Naive thymus-derived CD4-positive, alpha-beta T cell (primary cell): ENCODE data around the gene YPEL3. TPM values are rescaled to one million over a fixed set of nuclear protein-coding genes. Genes with fewer than 3 reads are reported as not detected.

Source experiments
- ATAC-seq: fragments of 150-1000 bp; cut with Tn5 transposase; 2 replicates; pipeline ENCODE4 v1.10.0; 2021; ENCODE audit warnings: mild to moderate bottlenecking, moderate library complexity
- CTCF ChIA-PET: fragments of 350-600 bp; sonication (Branson Sonifier 250); formaldehyde crosslinking; loops from one replicate; lab custom pipeline; 2021; ENCODE audit warnings: antibody characterized with exemption; lab: Charles Lee
- POLR2A ChIA-PET: fragments of 350-600 bp; sonication (Branson Sonifier 250); formaldehyde crosslinking; loops from one replicate; lab custom pipeline; 2021; ENCODE audit warnings: antibody characterized with exemption, inconsistent platforms; lab: Charles Lee
- DNase-seq, 9 donors: peaks; one replicate each; pipeline versions ENCODE4 v3.0.0 to v3.0.0-alpha.2; 2020 to 2022; ENCODE audit warnings: mixed read lengths in 1 of 9
- H3K27ac ChIP-seq: one replicate; pipeline ENCODE4 v1.7.0; 2013; ENCODE audit warnings: mild to moderate bottlenecking, low read depth, low read length, moderate library complexity
- H3K27me3 ChIP-seq, 2 donors: one replicate each; pipeline ENCODE4 v1.7.0; 2013; ENCODE audit warnings: low read length in 2 of 2, mild to moderate bottlenecking in 2 of 2, moderate library complexity in 2 of 2; ENCODE audit not compliant: control insufficient read depth in 2 of 2, insufficient read depth in 2 of 2
- H3K36me3 ChIP-seq, 3 experiments: 1 replicate in 2 of 3; 2 replicates in 1 of 3; pipeline ENCODE4 v1.7.0; 2013; ENCODE audit warnings: low read length in 3 of 3, mild to moderate bottlenecking in 3 of 3, moderate library complexity in 1 of 3; ENCODE audit not compliant: insufficient read depth in 3 of 3, control insufficient read depth in 2 of 3
- H3K4me1 ChIP-seq, 2 donors: one replicate each; pipeline ENCODE4 v1.7.0; 2013; ENCODE audit warnings: low read length in 2 of 2, mild to moderate bottlenecking in 2 of 2, moderate library complexity in 1 of 2; ENCODE audit not compliant: control insufficient read depth in 2 of 2, insufficient read depth in 2 of 2
- H3K4me3 ChIP-seq: 2 replicates; pipeline ENCODE4 v1.7.0; 2013; ENCODE audit warnings: mild to moderate bottlenecking, low read length
- H3K9me3 ChIP-seq, 3 experiments: 1 replicate in 2 of 3; 2 replicates in 1 of 3; pipeline ENCODE4 v1.7.0; 2013; ENCODE audit warnings: low read length in 3 of 3; ENCODE audit not compliant: control insufficient read depth in 2 of 3
- H3K27ac Mint-ChIP-seq, 9 donors: one replicate each; pipeline ENCODE4 v1.8.0; 2020 to 2022; ENCODE audit warnings: mixed read lengths in 9 of 9, mild to moderate bottlenecking in 8 of 9, moderate library complexity in 5 of 9, inconsistent platforms in 2 of 9
- H3K27me3 Mint-ChIP-seq, 5 donors: one replicate each; pipeline ENCODE4 v1.8.0; 2021 to 2022; ENCODE audit warnings: mixed read lengths in 5 of 5, mild to moderate bottlenecking in 1 of 5
- H3K36me3 Mint-ChIP-seq, 5 donors: one replicate each; pipeline ENCODE4 v1.8.0; 2020 to 2022; ENCODE audit warnings: mixed read lengths in 5 of 5, mild to moderate bottlenecking in 3 of 5, inconsistent platforms in 1 of 5
- H3K4me1 Mint-ChIP-seq, 7 donors: one replicate each; pipeline ENCODE4 v1.8.0; 2020 to 2022; ENCODE audit warnings: mixed read lengths in 7 of 7, mild to moderate bottlenecking in 3 of 7, inconsistent platforms in 1 of 7
- H3K4me3 Mint-ChIP-seq, 10 donors: one replicate each; pipeline ENCODE4 v1.8.0; 2020 to 2022; ENCODE audit warnings: mild to moderate bottlenecking in 10 of 10, mixed read lengths in 10 of 10, moderate library complexity in 6 of 10, inconsistent platforms in 2 of 10
- H3K9me3 Mint-ChIP-seq, 11 donors: one replicate each; pipeline ENCODE4 v1.8.0; 2020 to 2022; ENCODE audit warnings: mixed read lengths in 11 of 11, mild to moderate bottlenecking in 4 of 11, inconsistent platforms in 1 of 11, moderate library complexity in 1 of 11
- intact Hi-C, 2 donors: fragments of 100-400 bp; cut with micrococcal nuclease; formaldehyde crosslinking; loops; one replicate each; pipeline ENCODE4 v1.15.1; 2023
- polyA plus RNA-seq, 2 donors: library from polyadenylated mRNA; unstranded; fragments of 300-500 nt; fragmentation: Illumina TruSeq; gene quantifications; one replicate each; pipeline ENCODE4 v1.2.3, GENCODE V29; 2021
- total RNA-seq, 6 experiments: library from RNA in 5 of 6; stranded (reverse) in 5 of 6; gene quantifications; 1 replicate in 5 of 6; 2 replicates in 1 of 6; pipeline ENCODE4 v1.2.3 and lab custom pipeline; 2021 to 2026

The YPEL3 gene
- total and polyA plus RNA-seq, 7 experiments from 2014 or later = 50.5 to 308 (median 242) TPM

- peak overlapping the region; percentile 41 to 99 (median 95) for H3K4me3 Mint-ChIP-seq
- Histone ChIP-seq H3K9me3 (no peaks in the 10 kb centered on the region), H3K27ac (peak overlapping the region; percentile 85), H3K4me1 (peaks cover 20 to 21% of the 10 kb centered on the region in 2 donors), H3K4me3 (no peak overlapping the region), H3K36me3 (peaks cover 5 to 58% (median 18%) of the 10 kb centered on the region in 3 experiments), H3K27me3 (no peaks in the 10 kb centered on the region)
- H3K36me3 Mint-ChIP-seq = peaks cover 0 to 35% (median 5%) of the 10 kb centered on the region in 5 donors
- ChIA-PET POLR2A (interaction anchor here (3.7 to 10.7 kb wide), 3 partner anchors 12 to 108 kb away, joined by 31 to 177 read pairs (median 83); partner anchors contain the start of genes ALDOA, CORO1A, TBX6 and YPEL3), CTCF (interaction anchor here (3.8 kb wide), 1 partner anchor 14 kb away, joined by 18 read pairs; the partner anchor contains the start of gene TBX6)
- peak overlapping the region; percentile 78 to 98 (median 92) for H3K27ac Mint-ChIP-seq
- intact Hi-C loops = no loop called here
- no peak for ATAC-seq
- H3K27me3 Mint-ChIP-seq = peaks cover 0 to 2% (median 0%) of the 10 kb centered on the region in 5 donors
- no peaks in the 10 kb centered on the region for H3K9me3 Mint-ChIP-seq
- H3K4me1 Mint-ChIP-seq = peaks cover 29 to 51% (median 39%) of the 10 kb centered on the region in 7 donors
- DNase-seq = no peak
Measured at GRCh38 chr16:30077656-30078055, 18.4 kb downstream of the YPEL3 start.

GRCh38 chr16:30076276-30076791, 19.7 kb downstream of the YPEL3 start:
- H3K4me3 ChIP-seq = peak overlapping the region; percentile 75
- peak overlapping the region; percentile 85 to 98 (median 94) for H3K27ac Mint-ChIP-seq
- H3K36me3 ChIP-seq = peaks cover 0 to 60% (median 10%) of the 10 kb centered on the region in 3 experiments
- H3K4me1 Mint-ChIP-seq = peaks cover 23 to 59% (median 41%) of the 10 kb centered on the region in 7 donors
- H3K9me3 ChIP-seq = no peaks in the 10 kb centered on the region
- ChIA-PET POLR2A (interaction anchor here (0.5 to 10.7 kb wide), 13 partner anchors 9 to 475 kb away, joined by 3 to 177 read pairs (median 4); partner anchors contain the start of genes ALDOA, CORO1A, TAOK2 and TBX6), CTCF (interaction anchor here (3.8 kb wide), 1 partner anchor 15 kb away, joined by 18 read pairs; the partner anchor contains the start of gene TBX6)
- peaks cover 20 to 21% of the 10 kb centered on the region in 2 donors for H3K4me1 ChIP-seq
- H3K4me3 Mint-ChIP-seq = peak overlapping the region; percentile 90 to 99 (median 95)
- H3K9me3 Mint-ChIP-seq = no peaks in the 10 kb centered on the region
- no peaks in the 10 kb centered on the region for H3K27me3 ChIP-seq
- intact Hi-C loops = loop anchor here in 1 of 2 donors (1.0 kb wide), 1 partner anchor 16 kb away; no protein-coding TSS in a partner anchor
- H3K36me3 Mint-ChIP-seq = peaks cover 0 to 29% (median 4%) of the 10 kb centered on the region in 5 donors
- peak in 3 of 9 donors; percentile 17 to 26 (median 23) for DNase-seq
- peaks cover 0 to 2% (median 0%) of the 10 kb centered on the region in 5 donors for H3K27me3 Mint-ChIP-seq
- peak; percentile 42 for ATAC-seq
- peak overlapping the region; percentile 85 for H3K27ac ChIP-seq

GRCh38 chr16:30075503-30076275, 20.3 kb downstream of the YPEL3 start, which contains the start of gene PPP4C:
Gene PPP4C (plus strand): TSS chr16:30075994. CDS start chr16:30076378, 384 bp downstream.
- peak within 1 kb of the TSS; percentile 85 for H3K27ac ChIP-seq
- POLR2A ChIA-PET = interaction anchor here (0.5 to 10.7 kb wide), 13 partner anchors 10 to 475 kb away, joined by 3 to 177 read pairs (median 4); partner anchors contain the start of genes ALDOA, CORO1A, DCTPP1 and TAOK2
- Mint-ChIP-seq H3K9me3 (no peaks in the 10 kb centered on the region), H3K4me1 (peaks cover 23 to 59% (median 41%) of the 10 kb centered on the region in 7 donors), H3K36me3 (peaks cover 0 to 30% (median 4%) of the 10 kb centered on the region in 5 donors), H3K4me3 (peak within 1 kb of the TSS; percentile 90 to 99 (median 95)), H3K27ac (peak within 1 kb of the TSS; percentile 92 to 98 (median 96)), H3K27me3 (peaks cover 0 to 2% (median 0%) of the 10 kb centered on the region in 5 donors)
- H3K9me3 ChIP-seq = no peaks in the 10 kb centered on the region
- no peaks in the 10 kb centered on the region for H3K27me3 ChIP-seq
- H3K4me3 ChIP-seq = peak within 1 kb of the TSS; percentile 75
- DNase-seq = peak; percentile 82 to 92 (median 89)
- peaks cover 0 to 60% (median 4%) of the 10 kb centered on the region in 3 experiments for H3K36me3 ChIP-seq
- intact Hi-C loops = loop anchor here (1.0 kb wide), 4 partner anchors 10 to 21 kb away; partner anchors contain the start of genes ALDOA (in 2 of the 2) and YPEL3 (in 1 of the 2)
- peak; percentile 94 for ATAC-seq
- H3K4me1 ChIP-seq = peaks cover 20 to 21% of the 10 kb centered on the region in 2 donors
- CTCF ChIA-PET = interaction anchor here (0.7 to 3.8 kb wide), 3 partner anchors 12 to 388 kb away, joined by 3 to 18 read pairs (median 4); partner anchors contain the start of gene TBX6

- Mint-ChIP-seq H3K4me1 (peaks cover 21 to 59% (median 42%) of the 10 kb centered on the region in 7 donors), H3K36me3 (peaks cover 0 to 38% (median 14%) of the 10 kb centered on the region in 5 donors), H3K27me3 (no peaks in the 10 kb centered on the region), H3K4me3 (peak overlapping the region in 1 of 10 donors; percentile 16), H3K27ac (peak overlapping the region in 3 of 9 donors; percentile 4 to 52 (median 46)), H3K9me3 (no peaks in the 10 kb centered on the region)
- Histone ChIP-seq H3K4me3 (no peak overlapping the region), H3K4me1 (peaks cover 21 to 30% of the 10 kb centered on the region in 2 donors), H3K9me3 (no peaks in the 10 kb centered on the region), H3K27me3 (no peaks in the 10 kb centered on the region), H3K27ac (peak overlapping the region; percentile 12), H3K36me3 (peaks cover 18 to 64% (median 22%) of the 10 kb centered on the region in 3 experiments)
- ATAC-seq (no peak), DNase-seq (no peak)
- ChIA-PET CTCF (interaction anchor here (0.6 kb wide), 2 partner anchors 114 to 340 kb away, joined by 3 to 4 read pairs; no protein-coding TSS in a partner anchor), POLR2A (interaction anchor here (0.6 to 10.7 kb wide), 3 partner anchors 22 to 480 kb away, joined by 3 to 177 read pairs (median 4); partner anchors contain the start of genes TBX6 and YPEL3)
- intact Hi-C loops = no loop called here
Measured at GRCh38 chr16:30070490-30070889, 25.5 kb downstream of the YPEL3 start.

- ChIA-PET POLR2A (interaction anchor here (0.6 to 10.7 kb wide), 4 partner anchors 22 to 481 kb away, joined by 3 to 177 read pairs (median 4); partner anchors contain the start of genes TBX6 and YPEL3), CTCF (interaction anchor here (0.6 kb wide), 1 partner anchor 341 kb away, joined by 3 read pairs; no protein-coding TSS in a partner anchor)
- Histone ChIP-seq H3K27ac (peak overlapping the region; percentile 12), H3K4me1 (peaks cover 14 to 30% of the 10 kb centered on the region in 2 donors), H3K9me3 (no peaks in the 10 kb centered on the region), H3K4me3 (no peak overlapping the region), H3K36me3 (peaks cover 18 to 69% (median 22%) of the 10 kb centered on the region in 3 experiments), H3K27me3 (no peaks in the 10 kb centered on the region)
- ATAC-seq = no peak
- H3K27me3 Mint-ChIP-seq = no peaks in the 10 kb centered on the region
- peaks cover 0 to 38% (median 14%) of the 10 kb centered on the region in 5 donors for H3K36me3 Mint-ChIP-seq
- DNase-seq = no peak
- no peaks in the 10 kb centered on the region for H3K9me3 Mint-ChIP-seq
- peak overlapping the region in 5 of 10 donors; percentile 4 to 38 (median 16) for H3K4me3 Mint-ChIP-seq
- H3K27ac Mint-ChIP-seq = peak overlapping the region in 7 of 9 donors; percentile 15 to 92 (median 41)
- intact Hi-C loops = loop anchor here (5.0 to 10.0 kb wide), 2 partner anchors 335 to 852 kb away; partner anchors contain the start of genes FBXL19 (in 1 of the 2) and ZNF771 (in 1 of the 2)
- peaks cover 21 to 53% (median 40%) of the 10 kb centered on the region in 7 donors for H3K4me1 Mint-ChIP-seq
Measured at GRCh38 chr16:30069611-30070462, 26.2 kb downstream of the YPEL3 start.
